Ramos (cell line): Measurements from ENCODE around the gene SETBP1.

Source experiments
- in situ Hi-C: fragments of 300-500 bp; cut with MboI; formaldehyde crosslinking; loops from one replicate; pipeline ENCODE4 v1.14.3; 2022; ENCODE audit warnings: low sequenced_read_pairs; ENCODE audit not compliant: unreplicated experiment

Gene SETBP1

DNA sequence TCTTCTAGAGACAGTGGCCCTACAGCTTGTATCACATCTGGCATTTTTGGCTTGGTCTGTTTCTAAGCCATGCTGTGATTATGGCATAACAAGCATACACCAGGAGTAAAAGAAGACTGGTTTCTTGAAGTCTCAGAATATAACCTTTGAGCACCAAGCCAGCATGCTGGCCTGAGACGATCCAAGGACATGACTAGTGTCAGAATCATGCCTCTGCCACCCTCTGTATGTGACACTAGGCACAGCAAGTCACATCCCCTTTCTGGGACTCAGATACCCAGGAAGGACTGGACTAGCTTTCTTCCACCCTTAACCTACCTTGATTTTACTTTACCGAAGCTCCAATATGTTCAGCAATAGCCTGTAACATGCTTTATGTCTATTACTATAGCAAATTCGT is 345.5 kb downstream of the SETBP1 start:
- in situ Hi-C loops: no loop called here

- in situ Hi-C loops: no loop called here
These were observed 353.5 kb downstream of the SETBP1 start for GRCh38 chr18:45034179-45034578.

GRCh38 chr18:45037618-45038017 is 356.9 kb downstream of the SETBP1 start:
- in situ Hi-C loops: no loop called here

DNA sequence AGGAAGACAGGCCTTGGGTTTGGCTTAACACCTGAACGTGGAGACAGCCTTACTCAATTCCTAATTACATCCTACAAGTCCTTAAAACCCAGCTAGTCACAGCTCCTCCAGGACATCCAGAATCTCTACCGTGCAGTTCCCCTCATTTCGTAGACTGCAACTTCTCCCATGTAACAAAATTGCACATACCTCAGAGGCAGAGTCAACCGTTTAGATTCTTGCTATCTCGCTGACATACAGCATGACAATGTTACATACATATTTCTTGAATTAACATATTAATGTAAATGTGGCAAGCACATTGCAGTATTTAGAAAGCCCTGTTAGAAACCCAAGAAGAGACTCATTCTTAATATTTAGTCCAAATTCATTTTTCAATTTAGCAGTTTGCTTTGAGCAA is 358.7 kb downstream of the SETBP1 start:
- in situ Hi-C loops: no loop called here

- in situ Hi-C loops: no loop called here
These were observed 360.2 kb downstream of the SETBP1 start for GRCh38 chr18:45040879-45041278.

DNA sequence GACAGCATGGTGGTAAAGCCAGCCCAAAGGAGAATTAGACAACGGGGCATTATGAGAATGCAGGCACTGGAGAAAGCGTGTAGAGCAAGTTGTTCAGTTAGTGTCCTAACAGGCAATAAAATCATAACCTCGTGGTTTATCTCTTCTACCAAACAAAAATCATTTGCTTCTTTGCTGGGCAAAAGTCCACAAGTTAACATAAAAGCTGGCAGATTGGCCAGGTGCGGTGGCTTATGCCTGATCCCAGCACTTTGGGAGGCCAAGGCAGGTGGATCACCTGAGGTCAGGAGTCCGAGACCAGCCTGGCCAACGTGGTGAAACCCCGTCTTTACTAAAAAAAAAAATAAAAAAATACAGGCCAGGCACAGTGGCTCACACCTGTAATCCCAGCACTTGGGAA is 364.1 kb downstream of the SETBP1 start:
- in situ Hi-C loops: no loop called here

DNA sequence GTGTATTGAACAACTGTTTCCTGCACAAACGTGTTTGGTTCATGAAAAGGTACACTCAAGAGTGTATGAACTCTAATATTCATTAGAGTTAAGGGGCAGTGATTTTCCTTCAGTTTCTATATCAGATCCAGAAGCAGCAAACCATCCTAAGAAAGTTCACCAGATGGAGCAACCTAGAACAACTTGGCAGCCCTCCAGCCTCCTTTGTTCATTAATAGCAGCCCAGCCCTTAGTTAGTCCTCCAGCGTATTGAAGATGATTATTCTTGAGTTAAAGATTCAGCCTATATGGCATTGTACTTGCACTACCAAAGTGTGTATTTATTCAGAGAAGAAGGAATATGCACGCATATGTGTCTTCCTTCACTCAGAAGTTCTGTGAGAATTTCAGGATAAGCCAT is 365.5 kb downstream of the SETBP1 start:
- in situ Hi-C loops: no loop called here

DNA sequence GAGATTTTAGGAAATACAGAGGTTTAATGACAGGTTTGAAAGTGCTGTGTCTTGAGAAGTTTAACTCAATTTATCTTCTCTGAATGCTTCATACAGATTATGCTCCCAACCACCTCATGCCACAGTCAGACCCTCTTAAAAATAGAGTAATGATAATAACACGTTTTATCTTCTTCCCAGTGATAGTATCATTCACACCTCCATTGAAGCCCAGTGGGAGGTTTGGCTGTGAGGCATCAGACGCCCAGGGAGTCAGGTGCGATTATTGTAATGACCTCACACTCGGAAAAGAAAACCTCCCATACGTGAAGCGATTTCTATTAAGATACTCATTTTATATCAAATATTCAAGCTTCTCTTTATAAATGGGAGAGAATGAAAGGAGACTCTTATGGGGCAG is 366.3 kb downstream of the SETBP1 start:
- in situ Hi-C loops: no loop called here

- in situ Hi-C loops: no loop called here
These were observed 369.1 kb downstream of the SETBP1 start for GRCh38 chr18:45049578-45050319.

DNA sequence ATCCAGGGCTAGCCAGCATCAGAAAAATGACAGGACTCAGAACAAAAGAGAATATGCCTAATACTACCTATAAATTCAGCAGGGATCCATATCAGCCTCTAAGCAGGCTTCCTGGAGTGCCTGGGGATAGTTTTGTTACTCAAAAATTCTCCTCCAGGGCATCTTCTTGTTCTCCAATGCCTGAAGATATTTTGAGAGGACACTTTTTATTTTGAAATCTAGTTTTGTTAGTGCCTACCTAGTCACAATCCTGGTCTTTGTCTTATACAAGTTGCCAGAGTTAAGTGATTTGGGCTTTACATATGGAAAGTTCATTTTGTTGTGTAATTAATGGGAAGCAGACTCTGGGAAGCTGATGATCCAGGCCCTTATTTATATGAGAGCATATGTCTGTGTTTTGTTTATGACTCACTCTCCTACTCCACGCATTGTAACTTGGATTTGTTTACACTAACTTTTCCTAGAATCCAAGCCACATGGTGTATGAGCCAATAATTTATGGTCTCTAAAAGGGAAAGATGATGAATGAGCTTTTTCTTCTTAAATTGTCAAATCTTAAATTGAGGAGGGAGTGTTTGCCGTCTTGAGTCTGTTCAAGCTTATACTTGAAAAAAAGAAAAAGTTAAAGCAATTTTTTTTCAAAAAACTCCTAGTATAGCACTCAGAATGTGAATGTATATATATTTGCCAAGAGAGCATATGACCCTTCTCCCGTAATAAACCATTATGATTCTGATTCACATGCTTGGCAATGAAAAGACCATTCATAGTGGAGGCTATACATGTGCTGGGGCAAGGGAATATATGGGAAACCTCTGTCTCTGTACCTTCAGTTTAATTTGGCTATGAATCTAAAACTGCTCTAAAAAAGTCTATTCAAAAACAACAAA is 370.3 kb downstream of the SETBP1 start:
- in situ Hi-C loops: no loop called here

DNA sequence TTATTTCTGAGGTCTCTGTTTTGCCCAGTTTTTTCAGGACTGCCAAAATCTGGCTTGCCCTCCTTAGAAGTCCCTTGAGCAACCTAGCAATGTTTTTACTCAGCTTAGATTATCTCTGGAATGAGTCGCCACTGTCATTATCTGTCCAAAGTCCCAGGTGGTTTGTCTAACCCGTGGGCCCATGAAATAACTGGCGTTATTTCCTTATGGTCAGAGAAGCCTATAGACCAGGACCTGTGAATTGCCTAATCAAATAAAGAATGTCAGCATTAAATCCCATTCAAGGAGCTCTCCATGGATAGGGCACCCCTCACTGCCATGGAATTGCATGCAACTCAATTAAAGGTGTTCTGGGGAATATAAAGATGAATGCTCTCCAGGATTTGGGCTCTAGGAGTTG is 373.9 kb downstream of the SETBP1 start:
- in situ Hi-C loops: no loop called here

GRCh38 chr18:45055811-45056210 is 375.1 kb downstream of the SETBP1 start:
- in situ Hi-C loops: no loop called here

DNA sequence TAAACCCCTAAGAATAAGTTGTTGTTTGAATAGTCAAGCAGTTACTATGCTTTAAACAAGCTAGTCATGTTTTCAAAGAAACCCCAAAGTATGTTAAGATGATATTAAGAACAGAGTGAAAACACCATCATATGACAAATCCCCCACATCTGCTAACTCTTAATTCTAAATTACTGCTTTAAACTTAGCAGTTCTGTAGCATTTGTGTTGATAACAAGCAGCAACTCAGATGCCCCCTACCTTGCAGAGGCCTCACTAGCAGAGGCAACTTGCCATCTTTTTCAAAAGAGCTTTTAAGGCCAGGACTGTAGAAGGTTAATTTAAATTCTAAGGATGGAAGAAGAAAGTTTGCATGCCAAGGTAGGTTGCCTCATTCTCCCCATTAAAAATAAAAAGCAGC is 376.2 kb downstream of the SETBP1 start:
- in situ Hi-C loops: no loop called here

- in situ Hi-C loops: no loop called here
These were observed 377.4 kb downstream of the SETBP1 start for GRCh38 chr18:45057955-45058600.

DNA sequence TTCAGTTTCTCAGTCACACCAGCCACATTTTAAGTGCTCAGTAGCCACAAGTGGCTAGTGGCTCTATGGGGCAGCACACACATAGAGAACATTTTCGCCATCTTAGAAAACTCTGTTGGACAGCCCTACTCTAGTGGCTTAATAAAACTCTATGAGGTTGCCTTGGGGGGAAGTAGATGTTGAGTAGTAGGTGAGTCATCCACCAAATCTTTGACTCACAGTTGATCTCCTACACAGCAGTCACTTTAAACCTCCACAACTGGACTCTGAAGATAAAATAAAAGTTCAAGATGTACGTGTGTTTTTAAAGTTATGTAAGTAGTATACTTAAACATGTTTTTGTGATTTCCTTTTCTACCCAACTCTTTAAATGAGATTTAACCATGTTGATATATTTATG is 379.0 kb downstream of the SETBP1 start:
- in situ Hi-C loops: loop anchor here (10.0 kb wide), 1 partner anchor 145 kb away; no protein-coding TSS in a partner anchor

GRCh38 chr18:45060102-45060501 is 379.4 kb downstream of the SETBP1 start:
- in situ Hi-C loops: loop anchor here (10.0 kb wide), 1 partner anchor 145 kb away; no protein-coding TSS in a partner anchor

- in situ Hi-C loops: loop anchor here (10.0 kb wide), 1 partner anchor 143 kb away; no protein-coding TSS in a partner anchor
These were observed 380.7 kb downstream of the SETBP1 start for GRCh38 chr18:45061359-45061758.

GRCh38 chr18:45063246-45064038 is 382.8 kb downstream of the SETBP1 start:
- in situ Hi-C loops: loop anchor here (10.0 kb wide), 1 partner anchor 141 kb away; no protein-coding TSS in a partner anchor

GRCh38 chr18:45066210-45066609 is 385.5 kb downstream of the SETBP1 start:
- in situ Hi-C loops: loop anchor here (10.0 kb wide), 1 partner anchor 139 kb away; no protein-coding TSS in a partner anchor

DNA sequence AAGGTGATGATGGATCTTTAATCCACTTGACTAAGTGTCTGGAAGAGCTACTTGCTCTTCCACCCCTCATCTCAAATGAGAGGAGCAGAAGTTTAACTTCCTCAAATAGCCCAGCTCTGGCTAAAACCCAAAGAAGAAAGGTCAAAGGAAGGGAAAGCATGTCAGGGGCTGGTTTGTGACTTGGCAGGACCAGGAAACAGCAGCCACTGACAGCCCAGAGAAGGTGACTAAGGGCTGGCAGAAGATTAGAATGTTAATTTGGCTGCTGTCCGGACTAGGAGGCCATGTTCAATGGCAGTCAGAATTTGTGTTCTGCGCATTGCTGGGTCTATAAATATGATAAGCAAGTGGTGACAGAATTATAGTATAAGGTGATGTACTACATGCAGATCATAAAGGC is 386.2 kb downstream of the SETBP1 start:
- in situ Hi-C loops: loop anchor here (10.0 kb wide), 1 partner anchor 138 kb away; no protein-coding TSS in a partner anchor
